CD1c-positive myeloid dendritic cell (primary cell): ENCODE measurements around the gene GHR.

ENCODE experiments used
- DNase-seq: peaks from one replicate; pipeline ENCODE4 v3.0.0-alpha.2; 2016; ENCODE audit errors: extremely low spot score

The GHR gene

GRCh38 chr5:42516282-42517042, 93.2 kb downstream of the GHR start:
- DNase-seq, result no peak

DNA sequence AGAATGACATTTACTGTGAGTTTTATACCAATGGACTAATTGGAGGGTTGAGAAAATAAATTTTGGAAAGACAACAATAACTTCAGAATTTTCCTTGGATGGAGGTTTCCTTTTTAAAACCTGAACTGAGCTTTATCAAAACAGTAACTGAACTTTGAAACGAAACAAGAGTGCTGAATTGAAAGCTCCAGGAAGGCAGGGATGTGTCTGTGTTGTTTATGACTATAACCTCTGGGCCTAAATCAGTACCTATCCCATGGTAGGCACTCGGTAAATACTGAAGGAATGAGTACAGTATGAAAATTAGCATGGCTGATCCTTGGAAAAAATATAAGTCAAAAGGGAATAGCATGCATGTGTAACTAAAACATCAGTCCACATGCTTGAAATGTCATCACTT, 93.9 kb downstream of the GHR start:
- DNase-seq, result no peak

DNA sequence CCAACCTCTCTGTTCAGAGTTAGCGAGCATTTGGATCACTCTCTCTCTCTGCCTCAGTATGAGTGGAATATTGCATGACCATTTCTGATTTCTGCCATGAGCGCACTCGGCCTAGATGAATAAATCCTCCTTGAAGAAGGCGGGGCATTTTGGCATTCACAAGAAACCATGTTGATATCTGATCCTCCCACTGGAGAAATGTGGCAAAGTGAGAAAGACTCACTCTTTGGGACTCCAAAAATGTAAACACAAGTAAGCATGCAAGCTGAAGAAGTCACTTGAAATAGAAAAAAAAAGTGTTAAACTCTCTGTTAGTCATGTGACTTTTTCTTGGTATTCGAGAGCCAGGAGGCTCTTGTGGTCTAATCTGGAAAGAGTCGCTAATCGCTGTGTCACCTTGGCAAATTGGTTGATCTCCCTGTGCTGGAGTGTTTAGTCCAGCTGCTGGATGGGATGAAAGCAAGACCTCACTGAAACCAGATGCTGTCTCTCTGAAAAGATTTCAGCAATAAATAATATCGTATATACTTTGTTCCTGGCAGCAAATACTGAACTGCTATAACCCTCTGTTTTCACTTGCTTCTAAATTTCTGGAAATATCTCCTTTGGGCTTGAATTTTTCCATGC, 95.5 kb downstream of the GHR start:
- DNase-seq, result no peak

DNA sequence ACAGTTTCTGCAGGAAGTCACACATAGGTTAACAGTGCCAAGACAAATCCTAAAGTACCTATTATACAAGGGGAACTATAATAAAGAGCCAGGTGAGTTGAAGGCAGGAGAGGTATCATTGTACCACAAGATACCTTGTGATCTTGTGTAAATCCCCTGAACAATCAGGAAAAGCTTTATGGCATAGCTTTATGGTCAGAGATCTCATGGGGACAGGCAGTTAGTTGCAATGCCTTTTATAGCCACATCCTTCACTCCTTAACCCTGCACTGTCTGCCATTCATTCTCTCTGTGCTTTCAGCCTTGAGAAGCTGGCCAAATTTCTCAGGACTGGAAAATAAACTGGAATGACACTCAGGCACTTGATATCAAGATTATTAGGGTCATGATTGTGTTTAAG, 97.0 kb downstream of the GHR start:
- no peak for DNase-seq

- DNase-seq, result no peak
Observed at GRCh38 chr5:42520957-42521356, 97.7 kb downstream of the GHR start.

DNA sequence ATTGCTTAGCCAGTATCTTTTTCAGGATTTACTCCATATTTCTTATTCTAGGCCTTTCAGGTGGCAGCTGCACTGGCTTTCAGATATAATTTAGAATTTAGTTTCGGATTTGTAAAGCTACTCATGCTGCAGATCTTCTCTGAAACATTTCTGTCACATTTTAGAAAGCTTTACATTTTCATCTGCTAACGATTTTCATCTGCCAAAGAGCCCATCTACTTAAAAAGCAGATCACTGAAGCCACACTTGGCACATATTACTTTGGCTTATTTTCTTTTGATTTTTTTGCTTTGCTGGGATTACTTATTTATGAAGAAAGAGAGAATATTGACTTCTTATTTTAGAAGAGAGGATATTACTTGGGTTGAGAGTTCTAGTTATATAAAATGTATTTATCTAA, 98.2 kb downstream of the GHR start:
- DNase-seq, result no peak

- DNase-seq, result no peak
Observed at GRCh38 chr5:42522783-42523182, 99.5 kb downstream of the GHR start.

DNA sequence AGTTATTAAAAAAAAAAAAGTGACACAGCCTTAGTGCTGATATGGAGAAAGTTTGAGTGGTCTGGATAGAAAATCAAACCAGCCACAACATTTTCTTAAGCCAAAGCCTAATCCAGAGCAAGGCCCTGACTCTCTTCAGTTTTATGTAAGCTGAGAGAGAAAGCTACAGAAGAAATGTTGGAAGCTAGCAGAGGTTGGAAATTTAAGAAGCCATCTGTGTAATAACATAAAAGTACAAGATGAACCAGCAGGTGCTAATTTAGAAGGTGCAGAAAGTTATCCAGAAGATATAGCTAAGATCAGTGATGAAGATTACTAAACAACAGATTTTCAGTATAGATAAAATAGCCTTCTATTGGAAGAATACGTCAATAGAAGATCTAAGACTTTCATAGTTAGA, 102.9 kb downstream of the GHR start:
- no peak for DNase-seq

GRCh38 chr5:42531611-42532010, 108.4 kb downstream of the GHR start:
- DNase-seq, result no peak

- no peak for DNase-seq
Observed at GRCh38 chr5:42542106-42542505, 118.9 kb downstream of the GHR start.

GRCh38 chr5:42543774-42544173, 120.5 kb downstream of the GHR start:
- DNase-seq, result no peak

DNA sequence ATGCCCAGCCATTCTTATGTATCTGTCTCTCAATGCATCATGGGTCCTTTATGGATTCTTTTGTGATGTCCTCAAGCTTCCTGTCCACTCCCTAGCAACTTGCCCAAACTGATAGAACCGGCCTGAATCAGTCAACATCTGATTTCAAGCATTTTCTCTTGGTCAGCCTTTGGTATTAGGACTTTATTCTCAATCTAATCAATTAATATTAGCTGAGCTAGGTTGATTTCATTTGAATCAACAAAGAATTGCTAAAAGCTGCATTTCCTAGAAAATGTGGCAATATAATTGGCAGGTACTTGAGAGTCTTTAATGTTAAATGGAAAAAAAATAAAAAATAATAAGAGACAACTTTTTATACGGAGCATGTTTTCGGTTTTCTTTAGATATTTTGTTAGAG, 121.8 kb downstream of the GHR start:
- no peak for DNase-seq

DNA sequence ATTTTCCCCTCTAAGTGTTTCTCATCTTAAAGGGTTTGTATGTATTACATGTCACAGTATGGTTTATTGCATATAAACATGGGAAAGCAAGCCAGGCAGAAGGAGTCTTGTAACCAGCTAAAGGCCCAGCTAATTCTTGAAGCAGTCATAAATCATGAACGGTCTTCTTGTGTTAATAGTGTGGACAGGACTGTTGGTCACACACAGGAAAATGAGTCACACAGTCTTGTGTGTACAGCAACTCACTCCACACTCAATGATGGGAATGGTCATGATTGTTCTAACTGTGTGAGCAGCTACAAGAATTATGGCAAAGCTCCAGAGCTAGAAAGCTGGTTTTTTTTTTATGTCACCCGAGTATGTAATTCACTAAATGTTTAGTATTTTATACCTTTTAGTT, 123.9 kb downstream of the GHR start:
- DNase-seq, result no peak

DNA sequence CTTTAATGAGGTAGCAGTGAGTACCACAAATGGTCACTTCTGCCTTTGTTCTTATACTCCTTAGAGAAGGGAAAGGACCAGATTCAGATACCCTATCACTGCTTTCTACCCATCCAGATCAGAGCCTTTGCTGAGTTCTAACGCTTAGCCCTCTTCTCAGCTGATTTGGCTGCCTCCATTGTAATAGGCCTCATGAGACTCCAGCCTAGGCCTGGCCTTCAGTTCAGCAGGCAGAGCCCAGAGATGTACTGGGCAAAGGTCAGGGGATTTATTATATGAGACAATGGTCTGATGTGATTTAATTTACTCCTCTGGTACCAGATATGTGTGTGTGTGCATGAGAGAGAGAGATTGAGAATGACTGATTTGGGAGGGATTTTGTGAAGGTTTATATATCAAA, 124.7 kb downstream of the GHR start:
- no peak for DNase-seq

DNA sequence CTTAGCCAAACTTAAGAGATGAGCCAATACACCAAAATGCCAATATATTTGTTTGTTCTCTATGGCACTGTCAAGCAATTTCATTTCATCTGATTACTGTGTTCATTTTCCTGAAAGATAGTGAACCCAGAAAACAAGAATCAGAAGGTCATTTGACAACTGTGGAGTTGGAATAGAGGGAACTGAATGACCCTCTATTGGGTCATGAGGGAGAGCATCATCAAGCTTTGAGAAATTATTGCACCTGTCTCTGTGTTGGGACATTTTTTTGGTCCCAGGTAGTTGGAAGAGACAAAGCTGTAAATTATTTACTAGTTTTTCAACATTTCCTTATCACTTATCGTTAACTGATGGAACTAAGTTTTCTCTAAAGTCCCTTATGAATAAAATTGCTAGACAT, 129.4 kb downstream of the GHR start:
- DNase-seq, result no peak

DNA sequence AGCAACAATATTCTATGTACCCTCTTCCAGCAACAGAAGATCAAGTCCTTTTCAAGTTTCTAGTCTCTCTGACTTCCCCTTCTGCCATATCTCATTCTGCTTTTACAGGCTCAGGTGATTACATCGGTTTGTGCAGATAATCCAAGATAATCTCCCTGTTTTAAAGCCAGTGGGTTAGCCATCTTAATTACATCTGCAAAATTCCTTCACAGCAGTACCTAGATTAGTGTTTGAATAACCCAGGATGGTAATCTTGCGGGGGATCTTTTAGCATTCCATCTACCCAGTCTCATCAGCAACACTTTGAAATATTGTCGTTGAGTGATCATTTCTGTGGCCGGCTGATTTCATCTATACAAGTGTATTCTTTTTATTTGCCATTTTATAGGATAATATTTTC, 130.2 kb downstream of the GHR start:
- no peak for DNase-seq

GRCh38 chr5:42555010-42555409, 131.8 kb downstream of the GHR start:
- DNase-seq, result no peak

DNA sequence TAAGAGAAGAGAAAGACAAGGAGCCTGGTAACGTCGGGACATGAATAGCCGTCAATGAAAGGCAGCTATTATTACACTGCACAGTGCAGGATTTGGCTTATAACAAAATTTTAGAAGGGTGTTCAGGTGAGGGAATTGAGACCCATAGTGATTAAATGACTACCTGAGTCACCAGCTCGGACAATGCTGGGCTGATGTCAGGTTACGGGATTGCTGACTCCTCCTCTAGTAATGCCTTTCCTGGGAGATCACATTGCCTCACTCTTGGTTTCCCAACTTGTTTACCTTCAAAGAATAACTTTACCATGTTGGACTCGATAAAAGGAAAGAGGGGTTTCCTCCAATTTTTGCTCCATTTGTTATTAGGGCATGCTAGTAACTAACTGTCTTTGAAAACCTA, 132.6 kb downstream of the GHR start:
- no peak for DNase-seq

GRCh38 chr5:42557689-42558088, 134.4 kb downstream of the GHR start:
- no peak for DNase-seq

GRCh38 chr5:42561656-42562055, 138.4 kb downstream of the GHR start:
- no peak for DNase-seq

DNA sequence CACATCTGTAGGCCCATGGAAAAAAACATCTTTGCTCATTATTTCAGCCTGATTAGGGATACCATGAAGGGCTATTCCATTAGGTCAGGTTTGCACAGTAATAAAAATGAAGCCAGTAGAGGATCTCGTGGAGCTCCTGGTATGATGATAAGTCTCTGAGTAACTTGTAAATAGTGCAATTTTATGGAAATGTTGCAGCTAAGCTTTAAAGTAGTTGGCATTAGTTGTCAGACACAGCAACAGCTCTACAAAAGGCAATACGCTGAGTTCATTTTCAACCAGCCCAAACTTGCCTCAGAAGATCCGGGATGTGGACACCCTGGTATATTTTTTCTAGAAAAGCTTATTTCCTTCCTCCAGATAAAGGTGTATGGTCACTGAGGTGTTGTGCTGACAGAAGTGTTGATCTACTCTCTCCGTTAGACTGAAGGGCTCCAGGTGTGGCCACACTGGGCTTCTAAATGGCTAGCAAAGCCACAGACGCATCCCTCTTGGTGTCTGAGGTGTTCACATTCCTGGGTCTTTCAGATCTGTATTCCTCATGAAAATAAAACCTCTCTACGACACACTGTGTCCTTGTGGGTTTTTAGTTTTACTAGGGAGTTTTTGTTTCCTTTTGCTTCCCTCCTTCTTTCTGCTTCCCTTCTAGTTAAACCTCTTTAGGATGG, 141.6 kb downstream of the GHR start:
- no peak for DNase-seq

GRCh38 chr5:42566652-42567295, 143.5 kb downstream of the GHR start:
- no peak for DNase-seq

DNA sequence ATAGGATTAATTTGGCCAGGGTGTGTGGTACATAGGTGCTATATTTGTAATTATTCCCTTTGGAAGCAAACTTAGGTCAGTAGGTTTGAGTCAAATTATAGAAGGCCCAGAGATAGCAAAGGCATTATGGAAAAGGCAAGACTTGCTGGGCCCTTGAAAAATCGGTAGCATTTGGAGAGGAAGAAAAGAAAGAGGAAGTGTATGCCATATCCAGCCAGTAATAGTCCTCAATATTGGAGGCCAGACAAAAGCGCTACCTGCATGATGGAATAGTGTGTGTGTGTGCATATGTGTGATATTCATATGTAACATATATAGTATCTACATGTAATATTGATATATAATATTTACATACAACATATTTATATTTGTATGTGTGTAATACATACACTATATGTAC, 146.1 kb downstream of the GHR start:
- DNase-seq, result no peak
